Stimulated activated CD8-positive, alpha-beta memory T cell treated with anti-CD3 and anti-CD28 coated beads, Interleukin-7, amount 100 ng/mL, for 1 hour (primary cell): ENCODE data around the gene SMIM33.
A peak's percentile ranks its signal among the peaks of the same experiment; 100 is the strongest.
"Not testable (repeated sequence)": the region's sequence is repeated elsewhere in the genome, so short reads cannot be mapped to it uniquely, and the experiment has no call there.

Source experiments
- DNase-seq, 2 donors: peaks; one replicate each; pipeline ENCODE4 v3.0.0-alpha.2; 2020; ENCODE audit warnings: low read depth in 2 of 2

SMIM33 gene

DNA sequence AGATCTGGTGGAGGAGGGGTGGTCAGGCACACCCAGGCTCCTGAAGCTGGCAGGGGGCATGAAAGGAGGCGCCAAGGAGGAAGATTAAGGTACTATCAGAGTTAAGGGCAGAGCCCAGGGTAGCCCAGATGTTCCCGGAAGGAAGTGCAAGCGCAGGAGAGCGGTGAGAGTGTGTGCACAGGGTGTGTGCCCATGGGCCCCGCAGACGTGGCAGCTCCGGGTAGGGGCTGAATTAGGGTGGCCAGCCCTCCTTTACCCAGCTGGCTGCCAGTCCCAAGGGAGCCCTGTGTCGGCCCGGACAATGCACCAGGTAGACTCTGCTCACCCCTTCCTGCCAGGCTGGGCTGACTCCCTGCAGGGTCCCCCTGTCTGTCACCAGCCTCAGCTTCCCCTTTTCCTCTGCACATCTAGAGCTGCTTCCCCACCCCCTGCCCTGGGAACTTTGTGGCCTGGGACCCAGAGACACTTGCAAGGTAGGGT lies at the start of gene SMIM33:
Gene SMIM33, plus strand, starts transcription at position 184 of the 480 bp plus-strand sequence. Its CDS starts 118 bp downstream, at position 302.
- DNase-seq, result no peak

DNA sequence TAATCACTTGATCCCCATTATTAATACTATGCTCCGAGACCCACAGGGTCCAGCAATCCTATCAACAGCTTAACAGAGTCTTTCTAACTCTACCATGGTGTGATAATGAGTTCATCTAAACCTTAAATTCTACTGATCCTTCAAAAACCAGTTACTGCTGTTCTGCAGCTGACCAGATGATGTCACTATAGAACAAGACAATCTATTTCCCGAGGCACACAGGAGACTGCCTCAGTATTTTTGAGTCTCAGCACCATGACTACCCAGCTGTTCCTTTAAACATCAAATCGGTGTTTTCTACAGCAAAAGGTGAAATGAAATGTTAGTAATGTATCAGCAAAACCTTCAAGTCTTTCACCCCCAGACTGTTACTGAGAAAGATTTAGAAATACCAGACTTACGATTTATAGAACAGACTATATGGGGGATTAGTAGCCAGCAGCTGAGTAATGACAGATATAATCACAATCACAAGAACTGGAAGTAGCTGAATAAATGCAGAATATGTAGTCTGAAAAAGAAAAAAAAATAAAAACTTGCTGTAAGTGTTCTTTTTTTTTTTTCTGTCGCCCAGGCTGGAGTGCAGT lies 48.4 kb upstream of the SMIM33 start:
- no peak for DNase-seq

DNA sequence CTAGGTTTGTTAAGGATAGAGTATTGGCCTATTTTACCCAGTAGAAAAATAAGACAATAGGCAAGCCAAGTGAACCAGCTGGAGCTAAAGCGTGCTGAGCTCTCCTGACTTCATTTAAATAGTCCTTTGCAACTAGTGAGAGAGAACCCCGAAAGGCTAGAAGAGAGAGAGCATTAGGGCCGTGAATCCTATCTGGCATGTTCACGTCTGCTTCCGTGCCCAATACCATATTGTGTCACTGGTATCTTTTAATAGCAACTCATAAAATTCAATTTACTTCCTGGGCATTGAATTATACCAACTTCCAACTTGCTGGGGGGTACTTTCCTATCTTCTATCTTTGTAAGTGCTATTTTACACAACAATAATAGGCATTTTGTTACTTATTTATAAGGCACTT lies 45.3 kb upstream of the SMIM33 start:
- no peak for DNase-seq

DNA sequence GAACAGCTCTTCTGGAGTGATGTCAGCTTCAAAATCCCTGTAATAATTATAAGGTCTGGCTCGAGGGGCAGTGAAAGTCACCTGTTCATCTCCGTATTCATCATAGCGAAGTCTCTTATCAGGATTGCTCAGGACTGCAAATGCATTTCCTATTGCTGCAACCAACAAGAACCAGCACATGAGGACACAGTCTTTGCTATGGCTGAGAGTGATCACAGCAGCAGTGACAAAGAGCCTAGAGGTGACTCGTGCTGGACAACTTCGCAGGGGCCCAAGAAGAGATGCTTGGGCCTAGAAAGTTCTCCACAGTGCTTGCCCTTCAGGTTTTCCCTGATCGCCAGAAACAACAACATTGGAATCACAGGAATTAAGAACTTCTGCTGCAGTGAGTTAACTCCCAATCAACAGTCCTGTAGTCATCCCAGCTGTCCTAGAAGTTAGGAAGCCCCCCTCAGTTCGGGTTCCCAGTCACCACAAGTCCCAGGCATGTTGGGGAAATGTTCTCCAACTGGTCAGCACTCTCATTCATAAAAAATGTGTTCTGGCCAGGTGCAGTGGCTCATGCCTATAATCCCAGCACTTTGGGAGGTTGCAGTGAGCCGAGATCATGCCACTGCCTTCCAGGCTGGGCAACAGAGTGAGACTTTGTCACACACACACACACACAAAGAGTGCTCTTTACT lies 44.5 kb upstream of the SMIM33 start:
- DNase-seq, result no peak

DNA sequence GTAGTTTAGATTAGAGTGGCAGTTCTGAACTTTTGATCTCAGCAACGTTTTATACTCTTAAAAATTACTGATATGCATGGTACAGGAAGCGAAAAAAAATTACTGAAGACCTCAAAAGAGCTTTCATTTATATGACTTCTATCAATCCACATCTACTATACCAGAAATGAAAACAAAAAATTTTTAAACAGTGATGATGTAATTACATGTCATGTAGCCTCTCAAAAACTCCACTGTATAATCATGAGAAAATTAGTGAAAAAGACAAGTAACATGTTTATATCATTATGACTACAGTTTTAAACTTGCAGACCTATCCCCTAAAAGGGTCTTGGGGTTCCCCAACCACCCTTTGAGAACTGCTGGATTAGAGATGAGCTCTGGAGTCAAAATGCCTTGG lies 40.8 kb upstream of the SMIM33 start:
- no peak for DNase-seq

DNA sequence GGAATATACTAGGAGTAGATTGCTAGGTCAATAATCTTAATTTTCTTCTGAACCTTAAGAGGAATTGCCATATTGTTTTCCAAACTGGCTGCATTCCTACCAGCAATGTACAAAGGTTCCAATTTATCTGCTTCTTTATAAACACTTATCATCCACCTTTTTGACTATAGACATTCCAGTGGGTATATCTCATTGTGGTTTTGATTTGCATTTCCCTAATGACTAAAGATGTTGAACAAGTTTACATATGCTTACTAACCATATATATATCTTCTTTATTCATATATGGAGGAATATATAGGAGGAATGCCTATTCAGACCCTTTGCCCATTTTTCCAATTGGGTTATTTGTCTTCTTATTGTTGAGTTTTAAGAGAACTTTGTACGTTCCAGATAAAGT lies 39.1 kb upstream of the SMIM33 start:
- no peak for DNase-seq

DNA sequence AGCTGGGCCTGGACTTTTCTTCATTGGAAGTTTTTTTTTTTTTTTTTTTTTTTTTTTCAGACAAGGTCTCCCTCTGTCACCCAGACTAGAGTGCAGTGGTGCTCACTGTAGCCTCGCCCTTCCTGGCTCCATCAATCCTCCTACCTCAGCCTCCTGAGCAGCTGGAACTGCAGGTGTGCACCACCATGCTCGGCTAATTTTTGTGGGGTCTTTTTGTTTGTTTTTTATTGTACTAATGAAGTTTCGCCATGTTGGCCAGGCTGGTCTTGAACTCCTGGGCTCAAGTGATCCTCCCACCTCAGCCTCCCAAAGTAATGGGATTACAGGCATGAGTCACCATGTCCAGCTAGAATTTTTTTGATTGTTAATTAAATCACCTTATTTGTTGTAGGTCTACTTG lies 35.1 kb upstream of the SMIM33 start:
- no peak for DNase-seq

DNA sequence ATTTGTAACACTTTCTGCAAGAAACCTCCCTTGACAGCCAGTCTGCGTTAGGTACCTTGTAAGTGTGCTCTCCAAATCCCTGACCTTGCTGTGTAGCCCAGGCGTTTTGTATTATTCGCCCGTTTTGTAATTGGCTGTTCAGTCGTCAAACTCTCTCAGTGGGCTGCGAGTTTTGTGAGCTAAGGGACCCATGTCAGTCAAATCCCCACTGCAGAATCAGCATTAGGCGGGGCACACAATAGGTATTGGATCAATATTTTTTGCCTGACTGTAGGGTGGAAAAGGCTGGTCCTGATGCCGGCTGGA lies 32.1 kb upstream of the SMIM33 start:
- DNase-seq, result no peak

DNA sequence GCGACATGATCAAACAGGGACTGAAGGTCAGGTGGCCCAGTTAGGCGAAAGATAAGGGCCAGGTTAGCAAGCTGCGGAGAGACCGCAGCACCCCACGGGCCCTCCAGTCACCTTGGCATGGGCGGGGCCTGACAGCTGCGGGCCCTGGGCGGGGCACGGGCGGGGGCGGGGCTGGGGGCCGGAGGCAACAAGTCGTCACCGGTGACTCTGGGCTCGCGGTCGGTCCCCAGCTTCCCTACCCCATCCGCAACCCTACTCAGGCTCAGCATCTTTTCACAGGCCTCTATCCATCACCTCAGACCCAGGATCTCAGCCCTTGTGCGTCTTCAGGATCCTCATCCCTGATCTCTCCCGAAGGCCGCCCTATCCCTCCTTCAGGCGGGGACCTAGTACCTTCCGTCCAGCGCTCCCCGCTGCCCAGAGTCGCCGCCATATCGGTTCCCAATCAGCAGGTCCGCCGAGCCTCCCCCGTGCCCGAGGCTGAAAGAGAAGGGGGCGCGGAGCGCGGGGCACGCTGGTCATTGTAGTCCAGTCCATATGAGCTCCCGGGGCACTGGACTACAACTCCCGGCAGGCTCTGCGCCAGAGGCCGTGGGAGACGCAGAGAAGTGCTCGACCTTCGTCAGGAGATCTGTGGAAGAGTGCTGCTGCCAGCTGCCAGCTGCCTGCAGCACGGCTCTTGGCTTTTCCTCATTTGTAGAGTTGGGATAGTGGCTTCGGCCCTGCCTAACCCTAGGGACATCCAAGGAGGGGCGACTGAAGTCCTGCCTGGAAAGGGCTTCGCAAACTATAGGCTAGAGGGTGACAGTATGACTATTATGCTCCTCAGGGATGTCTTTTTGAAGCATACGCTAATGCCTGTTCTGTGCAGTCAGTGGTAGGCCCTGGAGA lies 31.5 kb upstream of the SMIM33 start, which contains the start of gene DNAJC18:
Gene DNAJC18, minus strand, starts transcription at position 513 of the 891 bp plus-strand sequence. Its CDS starts 80 bp downstream, at position 433.
- DNase-seq, result peak; percentile 67 to 79

DNA sequence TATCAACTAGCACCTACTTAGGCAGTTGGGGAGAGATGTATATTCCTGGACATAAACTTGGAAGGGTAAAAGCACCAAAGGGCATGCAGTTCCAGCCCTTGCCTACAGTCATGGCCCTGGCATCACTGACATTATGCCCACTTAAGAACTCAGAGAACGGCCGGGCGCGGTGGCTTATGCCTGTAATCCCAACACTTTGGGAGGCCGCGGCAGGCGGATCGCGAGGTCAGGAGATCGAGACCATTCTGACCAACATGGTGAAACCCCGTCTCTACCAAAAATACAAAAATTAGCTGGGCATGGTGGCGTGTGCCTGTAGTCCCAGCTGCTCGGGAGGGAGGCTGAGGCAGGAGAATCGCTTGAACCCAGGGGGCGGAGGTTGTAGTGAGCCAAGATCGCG lies 30.4 kb upstream of the SMIM33 start:
- not testable (repeated sequence) for DNase-seq

DNA sequence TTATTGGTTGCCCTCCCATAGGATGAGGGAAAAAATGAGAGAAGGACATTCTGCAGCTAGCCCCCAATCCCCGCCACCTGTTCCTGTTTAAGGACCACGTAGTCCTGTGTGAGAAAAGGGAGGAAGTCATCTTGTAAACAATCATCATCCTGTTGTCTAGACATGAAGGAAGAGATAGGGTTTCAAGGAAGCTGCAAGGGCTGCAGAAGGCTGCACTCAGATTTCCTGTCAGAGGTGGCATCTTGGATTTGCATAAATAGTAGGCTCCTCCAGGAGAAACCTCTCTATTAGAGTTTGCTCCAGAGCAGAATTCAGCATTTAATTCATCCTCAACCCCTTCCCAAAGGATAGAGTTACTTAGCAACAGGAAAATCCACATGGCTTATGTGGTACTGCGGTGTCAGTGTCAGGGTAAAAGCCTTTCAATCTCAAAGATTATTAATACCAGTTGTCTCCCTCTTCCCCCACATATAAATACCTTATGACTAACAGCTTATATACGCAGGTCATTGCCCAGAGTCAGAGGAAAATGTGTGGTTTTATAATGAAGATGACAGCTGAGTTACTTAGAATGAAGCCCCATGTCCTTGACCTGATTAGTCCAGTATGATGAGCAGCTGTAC lies 26.9 kb upstream of the SMIM33 start:
- DNase-seq, result no peak

DNA sequence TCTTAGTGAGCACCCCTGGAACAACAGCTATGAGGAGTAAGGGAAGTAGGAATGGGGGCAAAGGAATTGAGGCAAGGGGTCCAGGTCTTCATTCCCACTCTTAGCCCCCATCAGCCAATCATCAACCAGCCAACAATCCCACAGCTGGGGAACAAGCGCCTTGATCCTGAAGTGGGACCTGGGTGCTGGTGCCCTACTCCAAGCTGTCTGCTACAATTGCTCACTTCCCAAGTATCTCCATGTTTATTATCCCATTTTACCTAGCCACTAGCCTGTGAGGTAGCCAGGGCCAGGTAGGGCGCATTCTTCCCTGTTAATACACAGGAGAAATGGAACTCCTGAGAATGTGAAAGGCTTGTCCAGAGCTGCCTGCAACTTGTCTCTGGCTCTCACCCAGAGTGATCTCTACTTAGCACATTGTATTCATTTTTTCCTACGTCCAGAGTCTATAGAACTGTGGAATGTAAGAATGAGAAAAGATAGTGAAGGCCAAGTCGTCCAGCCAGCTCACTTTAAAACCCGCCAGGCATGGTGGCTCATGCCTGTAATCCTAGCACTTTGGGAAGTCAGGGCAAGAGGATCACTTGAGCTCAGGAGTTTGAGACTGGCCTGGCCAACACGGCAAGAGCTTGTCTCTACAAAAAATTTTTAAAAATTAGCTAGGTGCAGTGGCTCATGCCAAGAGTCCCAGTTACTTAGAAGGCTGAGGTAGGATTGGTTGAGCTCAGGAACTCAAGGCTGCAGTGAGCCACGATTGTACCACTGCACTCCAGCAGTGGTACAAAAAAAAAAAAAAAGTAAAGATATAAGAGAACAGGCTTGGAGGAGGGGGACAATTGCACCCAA lies 25.3 kb upstream of the SMIM33 start:
- DNase-seq, result no peak

DNA sequence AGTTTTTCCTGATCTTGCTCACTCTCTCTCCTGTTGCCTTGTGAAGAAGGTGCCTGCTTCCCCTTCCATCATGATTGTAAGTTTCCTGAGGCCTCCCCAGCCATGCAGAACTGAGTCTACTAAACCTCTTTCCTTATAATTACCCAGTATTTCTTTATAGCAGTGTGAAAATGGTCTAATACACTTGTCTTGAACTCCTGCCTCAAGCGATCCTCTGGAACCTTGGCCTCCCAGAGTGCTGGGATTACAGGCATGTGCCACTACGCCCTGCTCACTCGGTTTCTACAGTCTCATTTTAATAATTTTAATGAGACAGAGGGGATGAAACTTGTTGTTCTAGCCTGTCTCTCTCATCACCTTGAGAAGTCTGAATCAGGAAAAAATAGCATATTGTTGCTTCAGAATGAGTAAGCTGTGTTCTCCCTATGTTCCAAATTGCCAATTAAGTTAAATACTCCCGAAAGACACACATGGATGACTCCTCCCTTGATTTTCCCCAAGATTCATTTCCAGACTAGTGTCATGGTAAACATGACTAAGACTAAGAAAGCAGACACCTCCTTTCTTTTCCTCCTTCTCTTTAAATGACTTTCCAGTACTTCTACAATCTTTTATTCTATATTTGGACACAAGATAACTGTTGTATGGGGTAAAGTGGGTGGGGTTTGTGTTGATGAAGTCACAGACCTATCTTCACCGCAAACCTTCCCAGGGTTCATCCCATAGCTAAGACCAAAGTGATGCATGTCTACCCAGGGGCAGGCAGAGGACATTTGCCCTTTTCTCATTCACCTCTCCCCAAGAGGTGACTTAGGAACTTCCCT lies 23.6 kb upstream of the SMIM33 start:
- DNase-seq, result no peak

DNA sequence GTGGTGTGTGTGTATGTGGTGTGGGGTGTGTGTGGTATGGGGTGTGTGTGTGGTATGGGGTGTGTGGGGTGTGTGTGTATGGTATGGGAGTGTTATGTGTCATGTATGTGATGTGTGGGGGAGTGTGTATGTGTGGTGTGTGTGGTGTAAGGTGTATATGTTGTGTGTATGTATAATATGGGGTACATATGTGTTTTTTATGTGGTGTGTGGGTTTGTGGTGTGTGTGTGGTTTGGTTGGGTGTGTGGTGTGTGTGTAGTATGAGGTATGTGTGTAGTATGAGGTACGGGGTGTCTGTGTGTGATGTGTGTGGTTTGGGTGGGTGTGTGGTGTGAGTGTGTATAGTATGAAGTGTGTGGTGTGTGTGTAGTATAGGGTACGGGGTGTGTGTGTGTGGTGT lies 19.6 kb upstream of the SMIM33 start:
- no peak for DNase-seq

DNA sequence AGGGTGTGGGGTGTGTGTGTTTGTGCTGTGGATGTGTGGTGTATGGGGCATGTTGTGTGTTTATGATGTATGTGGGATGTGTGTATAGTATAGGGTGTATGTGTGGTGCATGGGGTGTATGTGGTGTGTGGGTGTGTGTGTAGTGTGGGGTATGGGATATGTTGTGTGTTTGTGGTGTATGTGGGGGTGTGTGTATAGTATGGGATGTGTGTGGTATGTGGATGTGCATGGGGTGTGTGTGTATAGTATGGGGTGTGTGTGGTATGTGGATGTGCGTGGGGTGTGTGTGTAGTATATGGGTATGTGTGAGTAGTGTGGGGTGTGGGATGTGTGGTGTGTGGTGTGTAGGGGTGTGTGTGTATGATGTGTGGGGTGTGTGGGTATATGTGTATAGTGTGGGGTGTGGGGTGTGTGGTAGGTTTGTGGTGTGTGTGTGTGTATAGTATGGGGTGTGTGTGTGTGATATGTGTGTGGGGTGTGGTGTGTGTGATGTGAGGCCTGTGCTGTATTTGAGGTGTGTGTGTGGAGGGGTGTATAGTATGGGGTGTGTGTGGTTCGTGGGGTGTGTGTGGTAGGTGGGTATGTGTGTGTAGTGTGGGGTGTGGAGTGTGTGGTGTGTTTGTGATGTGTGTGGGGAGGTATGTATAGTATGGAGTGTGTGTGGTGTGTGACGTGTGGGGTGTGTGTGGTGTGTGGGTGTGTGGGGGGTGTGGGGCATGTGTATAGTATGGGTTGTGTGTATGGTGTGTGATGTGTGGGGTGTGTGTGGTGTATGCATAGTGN lies 18.7 kb upstream of the SMIM33 start:
- no peak for DNase-seq

DNA sequence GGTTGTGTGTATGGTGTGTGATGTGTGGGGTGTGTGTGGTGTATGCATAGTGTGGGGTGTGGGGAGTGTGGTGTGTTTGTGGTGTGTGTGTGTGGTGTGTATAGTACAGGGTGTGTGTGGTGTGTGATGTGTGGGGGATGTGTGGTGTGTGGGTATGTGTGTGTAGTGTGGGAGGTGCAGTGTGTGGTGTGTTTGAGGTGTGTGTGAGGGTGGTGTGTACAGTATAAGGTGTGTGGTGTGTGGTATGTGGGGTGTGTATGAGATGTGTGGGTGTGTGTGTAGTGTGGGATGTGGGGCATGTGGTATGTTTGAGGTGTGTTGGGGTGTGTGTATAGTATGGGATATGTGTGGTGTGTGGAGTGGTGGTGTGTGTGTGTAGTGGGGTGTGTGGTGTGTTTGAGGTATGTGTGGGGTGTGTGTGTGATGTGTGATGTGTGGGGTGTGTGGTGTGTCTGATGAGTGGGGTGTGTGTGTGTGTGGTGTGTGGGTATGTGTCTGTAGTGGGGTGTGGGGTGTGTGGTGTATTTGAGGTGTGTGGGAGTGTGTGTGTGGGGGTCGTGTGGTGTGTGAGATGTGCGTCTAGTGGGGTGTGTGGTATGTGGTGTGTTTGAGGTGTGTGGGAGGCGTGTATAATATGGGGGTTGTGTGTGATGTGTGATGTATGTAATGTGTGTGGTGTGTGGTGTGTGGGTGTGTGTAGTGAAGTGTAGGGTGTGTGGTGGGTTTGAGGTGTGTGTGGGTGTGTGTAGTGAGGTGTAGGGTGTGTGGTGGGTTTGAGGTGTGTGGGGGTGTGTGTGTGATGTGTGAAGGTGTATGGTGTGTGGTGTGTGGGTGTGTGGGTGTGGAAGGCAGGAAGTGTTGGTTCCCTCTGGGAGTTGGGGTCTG lies 16.9 kb upstream of the SMIM33 start:
- no peak for DNase-seq

DNA sequence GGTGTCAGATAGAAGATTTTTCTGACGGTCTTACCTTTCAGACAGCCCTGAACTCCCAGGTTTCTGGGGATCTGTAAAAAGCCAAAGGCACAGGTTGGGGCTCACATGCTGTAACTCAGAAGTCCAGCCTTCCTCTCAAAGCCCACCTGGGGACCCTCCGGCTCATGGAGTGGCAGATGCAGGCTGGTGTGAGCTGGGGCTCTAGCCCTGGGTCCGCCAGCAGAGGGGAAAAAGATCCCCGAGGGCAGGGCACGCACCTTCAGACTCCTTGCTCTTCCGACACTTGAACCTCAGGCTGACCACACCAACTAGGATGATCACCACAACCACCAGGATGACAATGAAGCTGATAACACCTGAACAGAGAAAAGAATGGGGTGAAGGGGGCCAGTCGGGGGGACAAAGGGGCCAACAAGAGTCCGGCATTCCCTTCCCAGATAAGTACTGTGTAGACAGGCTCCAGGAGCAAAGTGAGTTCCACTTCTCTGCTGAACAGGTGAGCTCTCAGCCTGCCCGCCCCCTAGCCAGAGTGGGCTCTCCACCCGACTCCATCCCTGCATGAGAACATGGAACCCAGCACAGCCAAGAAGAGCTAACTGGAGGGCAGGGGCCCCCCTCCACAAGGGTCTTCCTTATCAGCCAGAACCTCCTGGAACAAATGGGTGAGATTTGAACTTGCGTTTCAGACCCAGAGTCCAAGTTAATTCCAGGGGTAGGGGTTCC lies 16.1 kb upstream of the SMIM33 start:
- DNase-seq, result no peak

DNA sequence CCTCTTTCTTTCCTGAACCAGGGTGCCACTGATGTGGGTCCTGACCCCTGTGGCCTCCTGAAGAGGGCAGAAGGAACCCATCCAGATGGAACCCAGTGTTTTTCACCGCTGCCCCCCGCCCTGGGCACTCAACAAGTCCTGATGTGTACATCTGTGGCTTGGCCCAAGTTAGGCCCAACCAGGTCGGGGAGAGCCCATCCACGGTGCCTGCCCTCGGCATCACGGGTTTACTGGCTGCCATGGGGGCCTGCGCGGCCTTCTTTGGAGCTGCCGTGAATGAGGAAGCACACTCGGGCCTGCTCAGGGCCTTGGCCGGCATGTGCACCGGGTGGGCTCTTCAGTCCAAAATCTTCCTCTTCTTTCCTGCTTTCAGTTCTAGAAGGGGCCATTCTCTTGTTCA lies 14.0 kb upstream of the SMIM33 start:
- DNase-seq, result no peak
